ENCODE results near the gene CCDC187. TPM values are rescaled to one million over a fixed set of nuclear protein-coding genes. Genes with fewer than 3 reads are reported as not detected.

Gene CCDC187
- total and polyA plus RNA-seq, 4 donors = 2.0 to 16.8 (median 6.8) TPM

DNA sequence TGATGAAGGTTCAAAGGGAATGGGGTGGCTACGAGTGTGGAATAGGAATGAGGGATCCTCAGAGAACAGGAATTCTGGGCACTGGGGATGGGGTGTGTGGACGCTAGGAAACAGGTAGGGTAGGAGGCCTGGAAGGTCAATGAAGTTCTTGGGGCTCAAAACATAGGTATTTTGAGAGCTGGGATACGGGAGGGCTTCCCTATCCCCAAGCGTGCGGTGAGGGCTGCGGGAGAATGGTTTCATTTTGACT, 59.0 kb downstream of the CCDC187 start:
- Histone ChIP-seq H3K27me3 (ENCODE audit: control insufficient read depth in 3 of 3, insufficient read depth in 3 of 3, low read length in 2 of 3) (peaks cover 0 to 3% (median 0%) of the 10 kb centered on the region in 3 donors), H3K4me1 (ENCODE audit: control insufficient read depth in 5 of 5, insufficient read depth in 5 of 5, low read length in 5 of 5) (peaks cover 6 to 13% (median 11%) of the 10 kb centered on the region in 5 donors), H3K27ac (ENCODE audit: low read depth in 1 of 2, low read length in 1 of 2) (no peak overlapping the region), H3K4me3 (peak overlapping the region; percentile 86), H3K9ac (ENCODE audit: insufficient read depth in 1 of 2, low read length in 2 of 2) (peak overlapping the region in 1 of 2 donors; percentile 52), H3K36me3 (ENCODE audit: control insufficient read depth in 4 of 4, insufficient read depth in 4 of 4, low read length in 4 of 4) (no peaks in the 10 kb centered on the region), H3K9me3 (ENCODE audit: control insufficient read depth in 4 of 4, insufficient read depth in 3 of 4, low read length in 3 of 4) (no peaks in the 10 kb centered on the region)
- DNase-seq (no peak), ATAC-seq (ENCODE audit: insufficient read depth, low FRiP score) (no peak)
- WGBS, 2 donors = 3 to 4% methylated on average over 6 of the region's 6 CpGs
- TF ChIP-seq, protein P1, sequence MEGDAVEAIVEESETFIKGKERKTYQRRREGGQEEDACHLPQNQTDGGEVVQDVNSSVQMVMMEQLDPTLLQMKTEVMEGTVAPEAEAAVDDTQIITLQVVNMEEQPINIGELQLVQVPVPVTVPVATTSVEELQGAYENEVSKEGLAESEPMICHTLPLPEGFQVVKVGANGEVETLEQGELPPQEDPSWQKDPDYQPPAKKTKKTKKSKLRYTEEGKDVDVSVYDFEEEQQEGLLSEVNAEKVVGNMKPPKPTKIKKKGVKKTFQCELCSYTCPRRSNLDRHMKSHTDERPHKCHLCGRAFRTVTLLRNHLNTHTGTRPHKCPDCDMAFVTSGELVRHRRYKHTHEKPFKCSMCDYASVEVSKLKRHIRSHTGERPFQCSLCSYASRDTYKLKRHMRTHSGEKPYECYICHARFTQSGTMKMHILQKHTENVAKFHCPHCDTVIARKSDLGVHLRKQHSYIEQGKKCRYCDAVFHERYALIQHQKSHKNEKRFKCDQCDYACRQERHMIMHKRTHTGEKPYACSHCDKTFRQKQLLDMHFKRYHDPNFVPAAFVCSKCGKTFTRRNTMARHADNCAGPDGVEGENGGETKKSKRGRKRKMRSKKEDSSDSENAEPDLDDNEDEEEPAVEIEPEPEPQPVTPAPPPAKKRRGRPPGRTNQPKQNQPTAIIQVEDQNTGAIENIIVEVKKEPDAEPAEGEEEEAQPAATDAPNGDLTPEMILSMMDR (IDR thresholded peaks at IDR 0.05; ENCODE audit: control extremely low read depth, extremely low read depth) = no peak

DNA sequence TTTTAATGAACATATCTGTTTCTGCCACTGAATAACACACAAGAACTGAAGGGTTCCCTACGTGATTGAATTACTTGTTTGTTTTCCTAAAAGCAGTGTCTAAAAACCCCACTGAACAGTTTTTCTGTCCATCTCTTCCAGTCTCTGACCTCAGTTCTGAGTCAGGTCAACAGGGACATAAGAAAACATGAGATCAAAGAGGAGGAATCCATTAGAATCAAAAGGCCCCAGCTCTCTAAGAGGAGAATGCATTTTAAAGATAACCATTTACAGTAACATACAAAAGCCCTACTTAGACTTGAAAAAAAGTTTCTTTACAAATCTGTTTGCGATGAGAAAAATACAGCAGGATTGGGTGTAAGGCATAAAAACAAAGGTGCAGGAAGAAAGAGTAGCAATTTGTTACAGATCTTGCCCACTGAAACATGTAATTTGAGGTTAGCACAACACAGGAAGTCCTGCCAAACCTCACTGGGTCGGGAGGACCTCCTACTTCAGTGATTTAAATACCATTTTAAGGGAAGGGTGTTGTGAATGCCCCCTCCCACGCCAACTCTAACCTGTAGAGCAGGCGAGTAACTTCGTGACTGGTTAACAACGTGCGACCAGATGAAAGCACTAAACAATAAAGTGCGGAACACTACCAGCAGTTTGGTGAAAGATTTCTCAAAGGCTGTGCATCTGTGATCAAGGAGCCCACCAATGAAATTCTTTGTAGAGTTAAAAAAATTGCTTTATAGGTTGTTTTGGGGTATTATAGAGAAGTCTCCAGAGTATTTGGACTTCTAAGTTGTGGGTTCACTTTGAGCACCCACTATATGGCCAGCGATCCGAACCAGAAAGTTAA, 59.5 kb downstream of the CCDC187 start:
- TF ChIP-seq, protein P1 (IDR thresholded peaks at IDR 0.05; ENCODE audit: control extremely low read depth, extremely low read depth) = no peak
- Histone ChIP-seq H3K4me1 (ENCODE audit: control insufficient read depth in 5 of 5, insufficient read depth in 5 of 5, low read length in 5 of 5) (peaks cover 6 to 15% (median 13%) of the 10 kb centered on the region in 5 donors), H3K27me3 (ENCODE audit: control insufficient read depth in 3 of 3, insufficient read depth in 3 of 3, low read length in 2 of 3) (peaks cover 0 to 3% (median 0%) of the 10 kb centered on the region in 3 donors), H3K27ac (ENCODE audit: low read depth in 1 of 2, low read length in 1 of 2) (no peak overlapping the region), H3K4me3 (no peak overlapping the region), H3K9ac (ENCODE audit: insufficient read depth in 1 of 2, low read length in 2 of 2) (no peak overlapping the region), H3K9me3 (ENCODE audit: control insufficient read depth in 4 of 4, insufficient read depth in 3 of 4, low read length in 3 of 4) (no peaks in the 10 kb centered on the region), H3K36me3 (ENCODE audit: control insufficient read depth in 4 of 4, insufficient read depth in 4 of 4, low read length in 4 of 4) (no peaks in the 10 kb centered on the region)
- no peak for DNase-seq
- WGBS, 2 donors = 31 to 33% methylated on average over 11 of the region's 11 CpGs
- no peak for ATAC-seq (ENCODE audit: insufficient read depth, low FRiP score)

DNA sequence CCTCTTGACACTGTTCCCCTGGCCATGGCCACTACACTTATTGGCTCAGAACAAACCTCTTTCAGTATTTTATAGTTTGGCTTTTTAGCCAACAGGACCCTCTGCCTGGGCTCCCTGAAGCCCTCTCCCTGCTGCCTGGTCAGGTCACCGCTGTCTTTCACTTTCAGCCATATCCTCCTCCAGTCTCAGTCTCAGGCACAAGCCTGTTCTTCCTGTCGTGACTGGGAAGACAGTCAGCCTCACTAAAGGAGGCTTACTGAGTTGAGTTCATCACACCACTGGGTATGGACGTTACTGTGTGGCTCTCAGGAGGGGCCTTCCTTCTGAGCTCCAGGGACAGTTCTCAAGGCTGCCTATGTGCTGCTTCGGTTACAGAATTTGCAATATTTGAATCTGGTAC, 60.3 kb downstream of the CCDC187 start:
- H3K4me1 ChIP-seq (ENCODE audit: control insufficient read depth in 5 of 5, insufficient read depth in 5 of 5, low read length in 5 of 5) = peaks cover 6 to 17% (median 13%) of the 10 kb centered on the region in 5 donors
- no peaks in the 10 kb centered on the region for H3K36me3 ChIP-seq (ENCODE audit: control insufficient read depth in 4 of 4, insufficient read depth in 4 of 4, low read length in 4 of 4)
- 74 to 77% methylated on average over 4 of the region's 4 CpGs for WGBS, 2 donors
- H3K4me3 ChIP-seq = no peak overlapping the region
- H3K27ac ChIP-seq (ENCODE audit: low read depth in 1 of 2, low read length in 1 of 2) = no peak overlapping the region
- TF ChIP-seq, protein P1 (IDR thresholded peaks at IDR 0.05; ENCODE audit: control extremely low read depth, extremely low read depth) = no peak
- H3K9me3 ChIP-seq (ENCODE audit: control insufficient read depth in 4 of 4, insufficient read depth in 3 of 4, low read length in 3 of 4) = no peaks in the 10 kb centered on the region
- H3K9ac ChIP-seq (ENCODE audit: insufficient read depth in 1 of 2, low read length in 2 of 2) = no peak overlapping the region
- DNase-seq (no peak), ATAC-seq (ENCODE audit: insufficient read depth, low FRiP score) (no peak)
- H3K27me3 ChIP-seq (ENCODE audit: control insufficient read depth in 3 of 3, insufficient read depth in 3 of 3, low read length in 2 of 3) = peaks cover 0 to 3% (median 0%) of the 10 kb centered on the region in 3 donors
